RKO (cell line): ENCODE data around the gene MYO1D.
A peak's percentile ranks its signal among the peaks of the same experiment; 100 is the strongest.
"Not testable (repeated sequence)": the region's sequence is repeated elsewhere in the genome, so short reads cannot be mapped to it uniquely, and the experiment has no call there.

ENCODE experiments used
- DNase-seq: peaks from one replicate; pipeline ENCODE4 v3.0.0-alpha.2; 2016; ENCODE audit warnings: low spot score

Gene MYO1D

DNA sequence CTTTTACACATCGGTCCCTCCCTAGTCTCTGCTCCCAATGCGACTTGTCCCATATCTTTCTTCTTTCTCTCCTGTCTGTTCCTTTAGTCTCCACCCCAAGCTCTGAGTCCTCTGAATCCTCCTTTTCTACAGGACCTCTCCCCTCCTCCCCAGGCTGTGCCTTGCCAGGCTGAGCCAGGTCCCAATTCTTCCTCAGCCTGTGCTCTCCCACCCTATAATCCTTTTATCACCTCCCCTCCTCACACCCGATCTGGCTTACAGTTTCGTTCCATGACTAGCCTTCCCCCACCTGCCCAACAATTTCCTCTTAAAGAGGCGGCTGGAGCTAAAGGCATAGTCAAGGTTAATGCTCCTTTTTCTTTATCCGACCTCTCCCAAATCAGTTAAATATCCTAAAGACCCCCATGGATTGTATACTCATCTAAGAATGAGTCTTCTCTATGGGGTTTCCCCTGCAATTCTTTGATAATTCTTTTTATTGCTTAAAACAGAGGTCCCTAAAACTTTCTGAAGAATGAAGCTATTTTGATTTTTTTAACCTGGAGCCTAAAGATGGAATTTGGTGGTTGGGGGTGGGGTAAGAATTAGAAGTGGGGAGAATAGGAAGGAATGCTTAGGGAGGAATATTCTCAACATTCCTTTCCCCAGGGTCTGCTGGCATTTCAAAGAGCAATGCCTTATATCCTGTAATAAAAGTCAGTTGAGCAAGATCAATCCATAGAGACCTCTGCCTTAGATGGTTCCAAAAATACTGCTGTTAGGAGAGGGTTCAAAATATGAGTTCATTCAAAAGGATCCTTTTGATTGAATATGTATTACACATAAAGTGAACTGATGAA is 102.8 kb downstream of the MYO1D start:
- no peak for DNase-seq

DNA sequence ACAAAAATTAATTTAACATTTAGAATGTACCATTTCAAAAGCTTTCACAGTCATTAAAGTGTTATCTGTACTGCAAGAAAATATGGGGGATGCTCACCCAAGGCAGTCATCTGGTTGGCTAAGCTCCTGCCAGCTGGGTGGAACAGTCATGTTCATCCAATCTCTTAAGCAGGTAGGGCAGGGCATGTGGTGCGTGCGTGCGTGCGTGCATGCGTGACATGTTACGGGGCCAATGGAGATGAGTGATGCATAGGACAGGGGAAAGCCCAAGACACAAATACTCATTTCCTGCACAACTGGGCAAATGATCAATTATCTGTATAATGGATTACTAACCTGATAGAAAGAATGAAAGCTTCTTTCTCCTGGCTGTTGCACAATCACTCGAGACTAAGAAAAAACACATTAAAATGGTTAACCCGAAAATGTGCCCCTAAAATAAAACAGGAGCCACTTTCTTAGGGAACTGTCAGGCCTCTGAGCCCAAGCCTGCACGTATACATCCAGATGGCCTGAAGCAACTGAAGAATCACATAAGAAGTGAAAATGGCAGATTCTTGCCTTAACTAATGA is 104.4 kb downstream of the MYO1D start:
- no peak for DNase-seq

DNA sequence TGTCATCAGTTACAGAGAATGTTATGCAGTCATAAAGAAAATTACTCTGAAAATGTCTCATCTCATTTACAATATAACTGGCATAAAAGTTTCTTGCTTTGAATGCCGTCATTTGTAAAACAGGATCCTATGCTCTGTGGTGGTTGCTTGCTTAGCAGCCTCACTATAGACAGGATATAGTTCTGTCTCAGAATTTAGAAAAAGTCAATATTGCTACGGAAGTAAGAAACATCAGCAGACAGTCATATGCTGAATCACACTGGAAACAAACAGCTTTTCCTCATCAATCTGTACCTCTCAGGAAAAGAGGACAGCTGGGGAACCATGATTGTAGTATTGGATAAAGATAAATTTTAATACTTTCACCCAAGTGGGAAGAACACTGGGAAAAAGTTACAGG is 105.5 kb downstream of the MYO1D start:
- DNase-seq = peak; percentile 59

GRCh38 chr17:32769846-32770245 is 107.1 kb downstream of the MYO1D start:
- peak; percentile 27 for DNase-seq

DNA sequence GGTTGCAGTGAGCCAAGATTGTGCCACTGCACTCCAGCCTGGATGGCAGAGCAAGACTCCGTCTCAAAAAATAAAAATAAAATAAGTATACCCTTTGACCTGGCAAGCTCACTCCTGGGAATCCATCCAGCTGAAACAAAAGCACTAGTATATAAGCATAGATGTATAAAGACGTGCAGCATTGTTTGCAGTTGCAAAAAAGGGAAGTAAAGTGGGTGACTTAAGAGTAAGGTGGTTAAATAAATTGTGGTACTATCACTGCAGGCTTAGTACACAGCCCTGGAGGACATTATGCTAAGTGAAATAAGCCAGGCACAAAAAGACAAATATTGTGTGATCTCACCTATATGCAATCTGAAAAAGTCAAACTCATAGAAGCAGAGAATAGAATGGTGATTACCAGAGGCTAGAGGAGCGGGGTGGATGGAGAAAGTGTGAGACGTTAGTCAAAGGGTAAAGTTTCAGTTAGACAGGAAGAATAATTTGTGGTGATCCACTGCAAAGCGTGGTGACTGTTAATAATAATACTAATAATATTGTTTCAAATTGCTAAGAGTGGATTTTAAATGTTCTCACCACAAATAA is 113.0 kb downstream of the MYO1D start:
- no peak for DNase-seq

GRCh38 chr17:32759476-32759875 is 117.4 kb downstream of the MYO1D start:
- no peak for DNase-seq

- no peak for DNase-seq
Measured at GRCh38 chr17:32757963-32758362, 119.0 kb downstream of the MYO1D start.

GRCh38 chr17:32756696-32757095 is 120.2 kb downstream of the MYO1D start:
- DNase-seq = no peak

DNA sequence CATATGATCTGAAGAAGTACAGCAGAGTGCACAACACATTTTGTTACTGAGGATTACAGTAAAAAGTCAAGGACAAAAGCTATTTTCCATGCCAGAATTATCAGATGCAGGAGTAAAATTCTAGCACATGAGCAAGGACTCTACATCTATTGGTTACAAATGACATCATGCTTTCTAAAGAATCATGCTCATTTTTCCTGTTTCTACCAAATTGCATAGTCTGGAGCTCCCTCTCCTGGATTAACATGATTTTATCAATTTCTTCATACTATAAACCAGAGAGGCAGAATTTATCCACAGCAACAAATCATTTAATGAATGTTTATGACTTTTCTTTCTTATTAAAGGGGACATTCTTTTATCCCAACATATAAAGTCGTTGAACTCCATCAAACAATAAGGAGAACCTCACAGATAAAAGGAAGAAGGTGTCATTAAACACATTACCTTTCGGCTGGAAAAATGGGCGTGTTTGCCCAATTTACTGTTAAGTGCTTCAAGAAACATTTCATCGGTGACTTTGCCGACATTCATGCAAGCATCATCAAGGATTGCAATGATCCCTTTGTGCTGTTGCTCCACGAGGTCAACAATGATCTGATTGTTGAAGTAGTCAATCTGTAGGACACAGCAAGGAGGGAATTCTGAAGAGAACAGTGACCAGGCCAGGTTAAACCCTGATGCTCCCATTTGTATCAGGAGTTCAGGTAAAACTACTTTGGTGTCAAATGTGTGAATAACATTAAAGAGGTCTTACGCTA is 121.7 kb downstream of the MYO1D start:
- DNase-seq = peak; percentile 87

- DNase-seq = no peak
Measured at GRCh38 chr17:32752934-32753333, 124.0 kb downstream of the MYO1D start.

DNA sequence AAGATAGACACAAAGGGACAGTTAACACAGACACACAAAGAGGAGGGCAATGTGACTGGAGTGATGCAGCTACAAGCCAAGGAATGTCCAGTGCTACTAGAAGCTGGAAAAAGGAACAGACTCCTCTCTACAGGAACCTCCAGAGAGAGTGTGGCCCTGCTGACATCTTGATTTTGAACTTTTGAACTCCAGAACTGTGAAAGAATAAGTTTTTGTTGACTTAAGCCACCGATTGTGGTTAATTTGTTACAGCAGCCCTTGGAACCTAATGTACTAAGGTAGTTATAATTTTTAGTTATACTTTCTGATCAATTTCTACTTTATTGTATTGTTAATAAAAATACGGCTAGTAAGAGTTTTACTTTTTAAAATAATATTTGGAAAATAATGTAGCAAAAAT is 129.1 kb downstream of the MYO1D start:
- DNase-seq = no peak

GRCh38 chr17:32746698-32747097 is 130.2 kb downstream of the MYO1D start:
- no peak for DNase-seq

DNA sequence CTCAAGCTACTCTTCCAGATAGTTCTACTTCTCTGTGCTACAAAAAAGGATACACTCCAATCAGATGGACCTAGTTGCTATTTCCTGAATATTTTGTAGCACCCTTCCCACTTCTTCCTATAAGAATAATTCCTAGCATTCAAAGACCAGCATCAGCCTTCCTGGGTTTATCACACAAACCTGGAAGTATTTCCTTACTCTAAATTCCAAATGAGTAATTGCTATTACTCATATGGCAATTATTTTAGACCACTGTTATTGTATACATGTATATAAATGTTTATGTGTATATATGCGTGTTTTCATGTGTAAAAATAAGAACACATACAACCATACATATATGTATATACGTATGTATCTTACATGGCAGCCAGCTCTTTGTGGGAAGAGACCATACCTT is 130.6 kb downstream of the MYO1D start:
- no peak for DNase-seq

GRCh38 chr17:32742681-32743538 is 134.0 kb downstream of the MYO1D start:
- DNase-seq = no peak

- no peak for DNase-seq
Measured at GRCh38 chr17:32741381-32741780, 135.5 kb downstream of the MYO1D start.

DNA sequence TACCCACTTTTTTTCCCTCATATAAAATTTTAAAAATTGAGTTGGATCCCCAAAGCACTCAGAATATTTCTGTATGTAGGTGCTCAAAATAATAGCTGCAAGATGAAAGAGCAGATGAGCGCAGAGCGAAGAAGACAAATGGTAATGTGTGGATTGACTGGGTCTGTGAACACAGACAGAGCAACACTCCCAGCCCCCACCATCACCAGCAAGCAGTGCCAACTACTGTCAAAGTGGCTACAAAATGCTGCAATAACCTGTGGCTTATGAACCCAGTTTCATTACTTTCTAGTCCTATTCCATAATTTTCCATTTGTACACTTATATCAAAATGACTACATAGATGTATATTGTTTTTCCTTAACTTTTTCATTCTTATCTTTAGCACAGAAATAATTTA is 137.2 kb downstream of the MYO1D start:
- no peak for DNase-seq

DNA sequence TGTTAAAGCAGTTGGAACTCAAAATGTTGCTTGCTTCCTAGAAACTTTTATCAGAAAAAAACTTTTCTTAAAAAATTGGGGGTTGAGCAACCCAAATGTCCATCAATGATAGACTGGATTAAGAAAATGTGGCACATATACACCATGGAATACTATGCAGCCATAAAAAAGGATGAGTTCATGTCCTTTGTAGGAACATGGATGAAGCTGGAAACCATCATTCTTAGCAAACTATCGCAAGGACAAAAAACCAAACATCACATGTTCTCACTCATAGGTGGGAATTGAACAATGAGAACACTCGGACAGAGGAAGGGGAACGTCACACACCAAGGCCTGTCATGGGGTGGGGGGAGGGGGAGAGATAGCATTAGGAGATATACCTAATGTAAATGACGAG is 137.8 kb downstream of the MYO1D start:
- not testable (repeated sequence) for DNase-seq

DNA sequence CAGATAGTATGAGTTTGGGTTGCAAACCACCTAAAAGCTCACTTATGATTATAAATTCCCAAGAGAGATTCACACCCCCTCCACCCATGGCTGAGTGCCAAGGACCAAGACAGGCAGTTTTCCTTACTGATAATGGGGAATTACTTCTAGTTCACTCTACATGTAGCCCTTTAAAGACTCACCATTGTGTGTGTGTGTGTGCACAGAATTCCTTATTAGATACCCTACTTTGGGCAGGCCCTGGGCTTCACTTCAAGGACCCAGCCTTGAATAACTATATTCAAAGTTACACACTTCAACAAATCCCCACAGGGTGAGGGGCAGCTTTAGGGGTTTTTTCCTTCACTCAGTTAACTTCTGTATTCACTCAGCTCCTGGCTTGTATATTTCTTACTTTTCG is 143.5 kb downstream of the MYO1D start:
- DNase-seq = no peak

- DNase-seq = no peak
Measured at GRCh38 chr17:32732900-32733299, 144.0 kb downstream of the MYO1D start.

DNA sequence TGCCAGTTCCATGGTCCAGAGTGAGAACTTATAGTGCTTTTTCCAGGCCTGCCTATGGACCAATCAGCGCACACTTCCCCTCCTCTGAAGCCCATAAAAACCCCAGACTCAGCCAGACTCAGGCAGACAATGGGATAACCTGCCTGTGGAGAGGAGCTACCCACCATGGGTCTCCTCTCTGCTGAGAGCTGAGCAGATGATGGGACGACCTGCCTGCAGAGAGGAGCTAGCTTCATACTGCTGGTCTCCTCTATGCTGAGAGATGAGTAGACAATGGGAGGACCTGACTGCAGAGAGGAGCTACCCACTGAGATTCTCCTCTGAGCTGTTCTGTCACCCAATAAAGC is 144.7 kb downstream of the MYO1D start:
- no peak for DNase-seq

DNA sequence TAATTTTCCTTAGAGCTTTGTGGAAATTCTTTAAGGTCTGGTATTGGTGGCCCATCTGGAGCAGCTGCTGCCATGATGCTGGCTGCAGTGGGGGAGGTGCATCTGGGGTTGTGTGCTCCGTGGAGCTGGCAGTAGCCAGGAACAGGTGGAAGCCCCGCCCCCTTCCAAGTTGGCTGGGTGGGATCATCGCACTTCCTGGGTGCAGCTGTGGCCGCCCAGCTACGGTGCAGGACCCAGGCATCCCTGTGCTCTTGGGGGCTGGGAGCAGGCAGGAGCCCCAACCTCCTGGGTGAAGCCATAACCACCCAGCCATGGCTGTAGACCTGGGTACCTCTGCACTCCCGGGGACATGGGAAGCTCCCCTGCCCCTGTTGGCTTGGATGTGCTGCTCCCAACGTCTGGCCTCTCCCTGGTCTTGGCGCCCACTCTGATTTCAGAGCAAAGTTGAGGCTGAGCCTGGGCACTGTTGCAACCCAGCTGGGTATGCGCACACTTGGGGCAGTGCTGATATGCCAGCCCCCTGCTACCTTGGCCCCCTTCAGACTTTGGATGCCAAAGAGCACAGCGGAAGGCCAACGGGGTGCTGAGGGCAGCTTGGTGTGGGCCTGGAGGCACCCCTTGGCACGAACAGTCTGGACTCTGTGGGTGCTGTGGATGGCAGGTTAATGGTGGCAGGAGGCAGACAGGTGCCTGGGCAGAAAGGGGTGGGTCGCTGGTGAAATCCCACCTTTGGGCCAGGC is 145.2 kb downstream of the MYO1D start:
- DNase-seq = no peak
